Transverse colon (tissue), 4 donors: ENCODE results near the gene PUM1. TPM values are rescaled to one million over a fixed set of nuclear protein-coding genes. Genes with fewer than 3 reads are reported as not detected.

Experiments
- DNase-seq: peaks from one replicate; pipeline ENCODE4 v3.0.0-alpha.2; 2019
- H3K27ac ChIP-seq, 4 donors: fragments of 200-600 bp; sonication (generic); 2 replicates each; pipeline ENCODE4 v1.5.1; 2016 to 2018; ENCODE audit warnings: inconsistent platforms in 4 of 4
- H3K27me3 ChIP-seq: fragments of 200-600 bp; sonication (generic); 2 replicates; pipeline ENCODE4 v1.5.1; 2017; ENCODE audit warnings: inconsistent platforms
- H3K36me3 ChIP-seq, 4 donors: fragments of 200-600 bp; sonication (generic); 2 replicates each; pipeline ENCODE4 v1.5.1; 2017 to 2019; ENCODE audit warnings: inconsistent platforms in 4 of 4
- H3K4me1 ChIP-seq, 4 donors: fragments of 200-600 bp; sonication (generic); 2 replicates each; pipeline ENCODE4 v1.5.1; 2017 to 2020; ENCODE audit warnings: inconsistent platforms in 4 of 4
- H3K4me3 ChIP-seq, 4 donors: fragments of 200-600 bp; sonication (generic); 1 replicate in 1 of 4; 2 replicates in 3 of 4; pipeline versions ENCODE4 v1.5.1 to v1.6.1; 2017 to 2019; ENCODE audit warnings: inconsistent platforms in 4 of 4
- H3K9me3 ChIP-seq, 2 donors: fragments of 200-600 bp; sonication (generic); 2 replicates each; pipeline ENCODE4 v1.5.1; 2017 to 2019; ENCODE audit warnings: inconsistent platforms in 2 of 2
- CTCF ChIP-seq, 5 experiments: fragments of 200-600 bp in 3 of 5; fragments of 450-650 bp in 2 of 5; sonication (generic) in 3 of 5; IDR thresholded peaks; 1 replicate in 2 of 5; 2 replicates in 3 of 5; pipeline ENCODE4 v1.5.1; 2016 to 2017; ENCODE audit warnings: antibody characterized with exemption in 5 of 5, inconsistent platforms in 3 of 5, mild to moderate bottlenecking in 2 of 5, moderate library complexity in 1 of 5
- EP300 ChIP-seq: sonication (generic); formaldehyde crosslinking; IDR thresholded peaks from one replicate; pipeline ENCODE4 v1.6.1; 2017; ENCODE audit warnings: antibody characterized with exemption, low read depth
- POLR2A ChIP-seq: fragments of 450-650 bp; IDR thresholded peaks from one replicate; pipeline ENCODE4 v1.6.1; 2016; ENCODE audit warnings: antibody characterized with exemption, mild to moderate bottlenecking, moderate library complexity
- POLR2AphosphoS5 ChIP-seq, 3 donors: sonication (generic); formaldehyde crosslinking; IDR thresholded peaks; one replicate each; pipeline ENCODE4 v1.6.1; 2016; ENCODE audit warnings: antibody characterized with exemption in 3 of 3
- WGBS, 2 donors: methylation state at CpG; one replicate each; pipeline ENCODE4 v1.1.5; 2018; ENCODE audit warnings: low coverage in 1 of 2; 5-methylcytosine and 5-hydroxymethylcytosine counted together
- in situ Hi-C, 4 donors: fragments of 200-750 bp; cut with MboI; loops; one replicate each; pipeline versions ENCODE4 v1.15.0 to v1.15.1; 2017; ENCODE audit warnings: low sequenced_read_pairs in 3 of 4, low pct_ligation_motif_present in 1 of 4, low pct_unique_long_range_greater_than_20kb in 1 of 4
- intact Hi-C: fragments of 100-400 bp; cut with DNase I; formaldehyde crosslinking; loops from one replicate; pipeline ENCODE4 v1.15.1; 2023; ENCODE audit warnings: low total_unique reads
- total RNA-seq, 4 donors: library from RNA; depleted of rRNA; stranded (reverse); fragments of >200 nt; gene quantifications; one replicate each; pipeline ENCODE4 v1.1.0, GENCODE V29; 2016

PUM1 gene
- total RNA-seq, 4 donors from 2014 or later, result 73.6 to 201 (median 78.5) TPM

- Histone ChIP-seq H3K27me3 (no peaks in the 10 kb centered on the region), H3K27ac (no peak overlapping the region), H3K4me3 (no peak overlapping the region), H3K9me3 (no peaks in the 10 kb centered on the region), H3K4me1 (peaks cover 0 to 11% (median 3%) of the 10 kb centered on the region in 4 donors), H3K36me3 (peaks cover 0 to 49% (median 18%) of the 10 kb centered on the region in 4 donors)
- intact Hi-C loops, result no loop called here
- DNase-seq, result no peak
- 90 to 92% methylated on average over 5 to 8 of the region's 8 CpGs for WGBS, 2 donors
- TF ChIP-seq POLR2AphosphoS5 (IDR thresholded peaks at IDR 0.05) (no peak), CTCF (IDR thresholded peaks at IDR 0.05) (no peak), EP300 (no peak), POLR2A (no peak)
- in situ Hi-C loops, result no loop called here
Measured at GRCh38 chr1:30968220-30968971, 97.1 kb downstream of the PUM1 start.

- intact Hi-C loops, result no loop called here
- Histone ChIP-seq H3K9me3 (no peaks in the 10 kb centered on the region), H3K4me3 (no peak overlapping the region), H3K36me3 (peaks cover 0 to 58% (median 22%) of the 10 kb centered on the region in 4 donors), H3K4me1 (peaks cover 0 to 10% (median 5%) of the 10 kb centered on the region in 4 donors), H3K27me3 (no peaks in the 10 kb centered on the region), H3K27ac (peak overlapping the region in 1 of 4 donors; percentile 21)
- 86 to 88% methylated on average over 2 to 8 of the region's 8 CpGs for WGBS, 2 donors
- TF ChIP-seq POLR2A (no peak), EP300 (no peak), CTCF (IDR thresholded peaks at IDR 0.05) (no peak), POLR2AphosphoS5 (IDR thresholded peaks at IDR 0.05) (no peak)
- DNase-seq, result no peak
- in situ Hi-C loops, result no loop called here
Measured at GRCh38 chr1:30966690-30967369, 98.7 kb downstream of the PUM1 start.

GRCh38 chr1:30965924-30966599 lies 99.5 kb downstream of the PUM1 start:
- 92% methylated on average over 3 to 8 of the region's 8 CpGs for WGBS, 2 donors
- TF ChIP-seq POLR2AphosphoS5 (IDR thresholded peaks at IDR 0.05), result no peak
- no peak for TF ChIP-seq POLR2A
- no peak for TF ChIP-seq EP300
- TF ChIP-seq CTCF (IDR thresholded peaks at IDR 0.05), result no peak

GRCh38 chr1:30964706-30965105 lies 100.8 kb downstream of the PUM1 start:
- Histone ChIP-seq H3K27me3 (no peaks in the 10 kb centered on the region), H3K36me3 (peaks cover 0 to 58% (median 22%) of the 10 kb centered on the region in 4 donors), H3K4me3 (no peak overlapping the region), H3K4me1 (peaks cover 0 to 9% (median 4%) of the 10 kb centered on the region in 4 donors), H3K9me3 (no peaks in the 10 kb centered on the region), H3K27ac (no peak overlapping the region)
- intact Hi-C loops, result no loop called here
- TF ChIP-seq POLR2A (no peak), EP300 (no peak), CTCF (IDR thresholded peaks at IDR 0.05) (no peak), POLR2AphosphoS5 (IDR thresholded peaks at IDR 0.05) (no peak)
- no peak for DNase-seq
- WGBS, 2 donors, result 79 to 100% methylated on average over 1 to 7 of the region's 7 CpGs
- in situ Hi-C loops, result no loop called here

More at GRCh38 chr1:30965924-30966599, 99.5 kb downstream of the PUM1 start:
- in situ Hi-C loops, result no loop called here
- H3K4me3 ChIP-seq, result no peak overlapping the region
- no peaks in the 10 kb centered on the region for H3K9me3 ChIP-seq
- peaks cover 0 to 58% (median 22%) of the 10 kb centered on the region in 4 donors for H3K36me3 ChIP-seq
- H3K4me1 ChIP-seq, result peaks cover 0 to 9% (median 4%) of the 10 kb centered on the region in 4 donors
- no peak for DNase-seq
- intact Hi-C loops, result no loop called here
- no peaks in the 10 kb centered on the region for H3K27me3 ChIP-seq
- peak overlapping the region in 1 of 4 donors; percentile 21 for H3K27ac ChIP-seq
